Measurements from ENCODE around the gene RNF222.
A peak's percentile ranks its signal among the peaks of the same experiment; 100 is the strongest.
"Not testable (repeated sequence)": the region's sequence is repeated elsewhere in the genome, so short reads cannot be mapped to it uniquely, and the experiment has no call there.

RNF222 gene

DNA sequence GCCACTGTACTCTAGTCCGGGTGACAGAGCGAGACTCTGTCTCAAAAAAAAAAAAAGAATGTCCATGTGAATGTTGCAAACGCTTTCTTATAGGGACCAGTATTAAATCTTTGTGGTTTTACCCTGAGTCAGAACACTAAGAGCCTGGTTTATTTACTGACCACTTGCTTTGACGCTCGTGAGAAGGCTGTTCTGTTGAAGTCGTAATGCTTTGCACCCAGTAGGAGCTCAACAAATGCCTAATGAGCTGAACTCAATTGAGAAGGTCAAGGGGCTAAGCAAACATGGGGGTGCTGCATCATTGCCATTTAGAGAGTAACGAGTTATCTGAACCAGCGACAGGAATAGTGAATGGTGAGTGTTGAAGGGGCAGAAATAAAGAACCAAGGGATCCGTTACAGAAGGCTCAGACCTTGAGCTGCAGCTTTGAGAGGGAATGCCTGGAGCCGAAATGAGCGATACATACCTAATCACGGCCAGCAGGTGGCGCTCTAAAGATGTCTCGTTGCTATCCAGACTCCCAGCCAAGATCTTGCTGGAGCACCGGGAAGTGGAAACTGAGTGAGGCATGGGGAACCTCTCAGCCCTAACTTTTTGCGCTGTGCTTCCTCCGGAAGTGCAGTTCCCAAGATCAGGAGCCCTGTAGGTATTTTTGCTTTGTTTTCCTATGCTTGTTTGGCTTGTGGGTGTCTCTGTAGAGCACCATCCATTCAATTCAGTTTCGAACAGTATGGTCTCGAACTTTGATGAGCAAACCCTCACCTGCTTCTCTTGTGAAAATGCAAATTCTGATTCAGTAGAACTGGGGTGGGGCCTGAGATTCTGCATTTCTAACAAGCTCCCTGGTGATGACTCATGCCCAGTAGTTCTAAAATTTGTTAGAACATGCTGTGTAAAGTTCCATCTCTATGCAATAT, 12.6 kb upstream of the RNF222 start:
- peak; percentile 73 for DNase-seq

DNA sequence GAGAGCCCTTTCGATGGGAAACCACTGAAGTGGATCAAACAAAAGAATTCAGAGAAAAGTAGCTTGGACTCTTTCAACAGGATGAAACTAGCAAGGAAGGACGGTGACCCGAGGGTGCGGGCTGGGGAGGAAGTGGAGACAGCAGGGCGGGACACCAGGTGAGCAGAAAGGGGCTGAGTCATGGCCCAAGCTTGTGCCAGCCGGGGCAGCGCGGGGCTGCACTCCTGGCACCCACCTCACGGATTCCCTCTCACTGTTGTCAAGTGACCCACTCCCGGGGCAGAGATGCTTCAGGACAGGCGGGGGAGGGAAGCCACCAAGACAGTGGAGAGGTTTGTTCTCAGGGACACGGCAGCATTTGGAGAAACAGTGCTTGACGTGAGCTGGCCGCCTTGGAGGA, 10.7 kb upstream of the RNF222 start:
- no peak for DNase-seq

DNA sequence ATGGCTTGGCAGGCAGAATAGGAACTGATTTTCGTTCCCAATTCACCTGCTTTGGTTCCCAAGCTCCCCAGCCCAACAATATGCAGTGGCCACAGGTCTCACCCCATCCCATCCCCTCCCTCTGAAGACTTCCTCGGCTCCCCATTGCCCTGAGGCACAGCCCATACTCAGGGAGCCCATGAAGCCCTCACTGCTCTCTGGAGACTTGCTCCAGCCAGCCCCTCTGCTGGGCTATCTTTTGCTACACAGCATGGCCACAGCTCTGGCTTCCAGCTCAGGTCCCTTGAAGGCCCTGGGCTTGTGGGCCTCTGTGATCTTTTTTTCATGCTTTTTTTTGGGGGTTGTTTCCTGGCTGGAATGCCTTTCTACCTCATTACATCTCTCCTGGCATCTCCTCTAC, 8.5 kb upstream of the RNF222 start:
- DNase-seq, result no peak

DNA sequence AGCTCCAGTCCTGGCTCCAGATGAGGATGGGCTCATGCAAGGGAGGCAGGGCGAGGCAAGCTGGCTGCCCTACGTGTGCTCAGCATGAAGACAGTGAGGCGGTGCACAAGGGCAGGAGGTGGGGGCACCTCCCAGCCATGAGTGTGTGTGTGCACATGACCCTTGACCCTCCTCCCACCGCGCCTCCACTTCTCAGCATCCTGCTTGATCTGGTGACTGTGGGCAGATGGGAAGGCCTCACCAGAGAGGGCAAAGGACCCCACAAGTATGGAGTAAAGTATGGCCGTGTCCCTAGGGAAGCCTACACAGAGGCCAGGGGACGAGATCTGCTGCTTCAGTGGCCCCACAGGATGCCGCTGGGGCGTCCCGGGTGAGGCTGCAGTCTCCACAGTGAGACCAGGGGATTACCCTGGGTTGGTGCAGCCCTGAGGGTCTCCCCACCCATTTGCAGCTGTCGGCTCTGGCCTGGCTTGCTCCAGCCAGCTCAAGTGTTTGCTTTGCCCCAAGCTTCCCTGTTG, 7.9 kb upstream of the RNF222 start:
- DNase-seq, result no peak

DNA sequence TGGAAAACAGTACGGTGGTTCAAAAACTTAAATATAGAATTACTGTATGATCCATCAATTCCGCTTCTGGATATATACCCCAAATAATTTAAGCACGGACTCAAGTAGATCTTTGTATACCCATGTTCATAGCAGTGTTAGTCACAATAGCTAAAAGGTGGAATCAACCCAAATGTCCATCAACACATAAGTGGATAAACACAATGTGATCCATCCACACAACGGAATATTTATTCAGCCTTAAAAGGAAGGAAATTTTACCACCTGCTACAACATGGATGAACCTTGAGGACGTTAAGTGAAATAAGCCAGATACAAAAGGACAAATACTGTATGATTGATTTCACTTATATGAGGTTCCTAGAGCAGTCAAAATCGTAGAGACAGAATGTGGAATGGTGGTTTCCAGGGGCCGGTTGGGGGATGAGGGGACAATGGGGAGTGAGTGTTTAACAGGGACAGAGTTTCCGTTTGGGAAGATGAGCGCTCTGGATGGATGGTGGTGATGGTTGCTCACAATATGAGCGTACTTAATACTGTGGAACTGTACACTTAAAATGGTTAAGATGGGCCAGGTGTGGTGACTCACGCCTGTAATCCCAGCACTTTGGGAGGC, 5.4 kb upstream of the RNF222 start:
- no peak for DNase-seq

DNA sequence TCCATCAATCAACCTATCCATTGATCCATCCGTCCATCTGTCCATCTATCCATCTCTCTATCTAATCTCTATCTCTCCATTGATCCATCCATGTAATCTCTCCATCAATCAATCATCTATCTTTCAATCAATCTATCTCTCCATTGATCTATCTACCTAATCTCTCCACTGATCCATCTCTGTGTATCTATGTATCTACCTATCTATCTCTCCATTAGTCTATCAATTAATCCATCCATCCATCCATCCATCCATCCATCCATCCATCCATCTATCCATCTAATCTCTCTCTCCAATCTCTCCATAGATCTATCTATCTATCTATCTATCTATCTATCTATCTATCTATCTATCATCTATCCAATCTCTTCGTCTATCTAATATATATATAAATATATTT, 3.5 kb upstream of the RNF222 start:
- DNase-seq, result no peak

DNA sequence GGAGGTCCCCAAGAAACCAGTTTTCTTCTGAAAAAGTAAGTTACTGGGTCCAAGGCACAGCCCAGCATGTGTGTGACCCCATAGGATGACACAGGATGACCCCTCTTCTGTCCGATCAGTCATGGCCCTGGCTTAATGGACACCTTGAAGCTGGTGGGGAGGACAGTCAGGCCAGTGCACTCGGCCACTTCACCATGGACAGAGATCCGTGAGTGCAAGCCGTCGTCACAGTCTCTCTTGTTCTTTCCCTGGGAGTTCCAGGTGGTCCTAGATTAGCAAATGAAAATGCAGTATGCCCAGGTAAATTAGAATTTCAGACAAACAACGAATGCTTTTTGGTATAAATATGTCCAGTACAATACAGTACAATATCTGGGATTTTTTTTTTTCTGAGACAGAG, 1.4 kb upstream of the RNF222 start:
- DNase-seq, result no peak

DNA sequence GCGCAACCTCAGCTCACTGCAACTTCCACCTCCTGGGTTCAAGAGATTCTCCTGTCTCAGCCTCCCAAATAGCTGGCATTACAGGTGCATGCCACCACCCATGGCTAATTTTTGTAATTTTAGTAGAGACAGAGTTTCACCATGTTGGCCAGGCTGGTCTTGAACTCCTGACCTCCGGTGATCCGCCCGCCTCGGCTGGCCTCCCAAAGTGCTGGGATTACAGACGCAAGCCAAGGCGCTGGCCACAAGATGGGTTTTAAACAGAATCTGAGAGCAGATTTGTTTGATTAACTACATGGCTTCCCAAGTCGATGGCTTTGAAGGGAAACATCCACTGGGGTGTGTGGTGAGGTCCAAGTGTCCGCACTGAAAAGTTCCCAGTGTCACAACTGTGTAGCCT, 3.1 kb downstream of the RNF222 start:
- DNase-seq, result not testable (repeated sequence)

DNA sequence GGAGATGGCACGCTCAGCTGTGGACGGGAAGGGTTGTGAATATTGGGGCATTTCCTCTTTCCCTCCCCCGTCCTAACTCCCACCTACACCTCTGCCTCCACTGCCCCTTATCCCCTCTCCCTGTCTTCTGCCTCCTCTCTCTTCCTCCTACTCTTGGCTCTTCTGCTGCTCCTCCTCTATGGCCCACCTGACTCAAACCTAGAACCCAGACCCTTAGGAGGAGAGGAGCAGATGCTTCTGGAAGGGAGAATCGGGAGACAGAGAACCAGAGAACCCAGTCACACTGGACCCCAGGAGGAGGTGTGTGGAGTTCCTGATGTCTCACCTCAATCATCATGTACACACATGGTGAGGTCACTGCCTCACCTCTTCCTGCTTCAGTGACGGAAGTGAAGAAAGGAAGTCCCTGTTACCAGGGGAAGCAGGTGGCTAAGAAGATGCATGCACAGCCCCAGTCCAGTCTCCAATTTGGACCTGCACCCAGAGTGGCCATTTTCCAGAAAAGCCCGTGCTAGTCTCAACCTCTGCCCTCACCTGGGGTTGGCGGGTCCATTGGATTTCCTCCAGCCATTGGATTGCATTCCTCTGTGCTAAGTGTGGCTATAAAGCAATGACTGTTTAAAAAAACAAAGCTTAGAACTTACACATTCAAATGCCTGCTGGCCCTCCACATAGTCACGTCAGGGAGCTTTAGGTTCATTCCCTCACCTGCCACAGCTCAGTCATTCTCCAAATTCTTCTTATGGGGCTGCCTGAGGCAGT, 4.0 kb downstream of the RNF222 start:
- DNase-seq, result peak; percentile 23

DNA sequence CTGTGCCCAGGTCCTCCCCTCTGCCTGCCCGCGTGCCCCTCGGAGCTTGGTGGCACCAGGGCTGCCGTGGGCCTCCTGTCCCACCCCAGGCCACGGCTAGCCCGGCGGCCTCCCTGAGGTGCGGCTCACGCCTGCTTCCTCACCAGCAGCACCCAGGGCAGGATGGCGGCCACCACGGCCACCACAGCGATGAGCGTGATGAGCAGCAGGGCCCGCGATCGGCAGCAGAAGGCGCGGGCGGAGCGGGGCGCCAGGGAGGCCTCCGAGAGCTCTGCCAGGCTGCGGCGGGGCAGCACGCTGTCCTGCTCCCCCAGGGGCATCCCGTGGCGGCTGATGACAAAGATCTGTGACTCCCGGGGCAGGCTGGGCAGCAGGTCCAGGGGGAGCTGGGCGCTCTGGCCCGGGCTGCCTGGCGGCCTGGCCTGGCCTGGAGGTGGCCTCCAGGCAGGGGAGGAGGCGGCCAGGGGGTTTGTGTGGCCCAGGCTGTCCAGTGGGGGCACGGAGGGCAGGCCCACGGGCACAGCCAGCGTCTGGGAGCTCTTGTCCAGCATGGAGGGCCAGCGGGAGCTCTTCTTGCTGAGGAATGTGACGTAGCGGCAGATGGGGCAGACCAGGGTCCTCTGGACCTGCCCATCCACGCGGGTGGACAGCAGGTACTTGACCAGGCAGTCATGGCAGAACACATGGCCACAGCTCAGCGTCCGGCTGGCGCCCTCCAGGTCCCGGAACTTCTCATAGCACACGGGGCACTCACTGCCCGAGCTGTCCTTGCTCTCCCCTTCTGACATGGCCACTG, 4.8 kb downstream of the RNF222 start:
- no peak for DNase-seq

DNA sequence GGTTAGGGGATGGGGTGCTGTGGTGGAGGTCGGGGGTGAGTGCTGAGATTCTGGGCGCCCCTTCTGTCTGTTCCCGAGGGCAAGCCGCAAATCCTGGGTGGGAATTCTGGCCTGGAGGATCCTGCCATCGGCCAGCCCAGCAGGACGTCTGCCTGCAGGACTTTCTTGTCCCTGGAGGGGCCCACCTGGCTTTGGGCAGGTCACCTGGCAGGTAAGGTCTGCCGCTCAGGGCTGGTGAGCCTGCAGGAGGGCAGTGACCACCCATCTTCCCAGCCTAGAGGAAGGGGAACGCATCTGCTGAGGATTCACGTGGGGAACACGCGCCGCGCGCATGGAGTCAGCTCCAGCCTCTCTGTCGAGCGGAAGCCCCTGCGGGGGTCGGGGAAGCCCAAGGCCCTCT, 5.4 kb downstream of the RNF222 start:
- no peak for DNase-seq

DNA sequence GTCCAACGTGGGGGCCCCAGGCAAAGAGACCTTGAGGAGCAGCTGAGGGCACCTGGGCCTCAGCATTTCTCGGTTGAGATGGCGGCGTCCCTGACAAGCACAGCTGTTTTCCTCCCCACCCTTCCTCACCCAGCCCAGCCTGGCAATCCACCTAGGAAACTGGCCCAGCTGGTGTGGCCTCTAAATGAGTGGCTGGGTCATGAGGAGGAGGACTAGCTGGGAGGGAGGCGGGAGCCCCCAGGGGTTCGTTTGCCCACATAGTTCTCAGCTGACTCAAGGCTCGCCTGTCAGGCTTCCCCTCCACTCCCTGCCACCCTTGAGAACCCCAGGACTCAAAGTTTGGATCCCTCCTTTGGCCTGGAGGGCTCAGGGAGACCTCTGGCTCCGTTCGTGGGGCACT, 5.9 kb downstream of the RNF222 start:
- DNase-seq, result no peak

DNA sequence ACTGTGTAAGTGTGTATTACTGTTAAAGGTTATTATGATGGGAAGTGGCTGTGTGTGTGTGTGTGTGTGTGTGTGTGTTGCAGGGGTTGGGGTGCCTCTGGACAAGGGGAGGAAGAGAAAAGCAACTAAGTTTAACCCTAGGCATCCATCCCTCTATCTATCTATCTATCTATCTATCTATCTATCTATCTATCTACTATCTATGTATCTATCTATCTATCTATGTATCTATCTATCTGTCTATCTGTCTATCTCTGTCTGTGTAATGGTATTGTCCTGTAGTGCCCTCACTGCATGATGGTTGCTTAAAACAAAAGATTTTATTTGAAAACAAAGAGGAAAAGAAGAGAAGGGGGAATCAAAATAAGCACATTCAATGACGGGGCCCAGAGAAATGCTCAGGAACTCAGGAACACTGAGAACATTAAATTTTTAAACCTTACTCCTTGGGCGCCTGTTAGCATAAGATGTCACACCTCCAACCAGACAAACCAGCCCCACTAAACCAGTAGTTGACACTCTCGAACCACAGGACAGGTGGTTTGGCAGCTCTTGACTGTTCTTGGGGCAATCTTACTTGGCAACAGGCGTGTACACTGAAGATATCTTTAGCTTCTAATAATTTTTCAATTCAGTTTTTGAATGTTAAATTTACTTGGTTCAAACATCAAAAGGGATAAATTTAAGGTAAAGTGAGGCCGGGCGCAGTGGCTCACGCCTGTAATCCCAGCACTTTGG, 9.5 kb downstream of the RNF222 start:
- DNase-seq, result no peak

DNA sequence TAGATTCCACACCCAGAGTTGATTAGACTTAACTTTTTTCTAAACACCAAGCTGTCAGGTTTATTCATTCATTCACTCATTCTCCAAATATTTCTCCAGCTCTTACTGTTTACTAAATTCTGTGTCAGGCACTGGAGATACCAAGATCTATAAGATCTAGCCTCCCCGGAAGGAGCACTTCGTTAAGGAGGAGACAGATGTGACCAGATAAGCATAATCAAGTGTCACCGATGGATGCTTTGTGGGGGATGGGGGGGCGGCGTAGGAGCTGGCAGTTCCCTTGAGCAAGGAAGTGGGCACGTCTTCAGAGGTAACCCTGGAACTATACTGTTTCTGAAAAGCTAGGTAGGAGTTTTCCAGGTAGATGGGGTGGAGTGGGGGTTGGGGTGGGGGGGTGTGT, 10.8 kb downstream of the RNF222 start:
- no peak for DNase-seq

DNA sequence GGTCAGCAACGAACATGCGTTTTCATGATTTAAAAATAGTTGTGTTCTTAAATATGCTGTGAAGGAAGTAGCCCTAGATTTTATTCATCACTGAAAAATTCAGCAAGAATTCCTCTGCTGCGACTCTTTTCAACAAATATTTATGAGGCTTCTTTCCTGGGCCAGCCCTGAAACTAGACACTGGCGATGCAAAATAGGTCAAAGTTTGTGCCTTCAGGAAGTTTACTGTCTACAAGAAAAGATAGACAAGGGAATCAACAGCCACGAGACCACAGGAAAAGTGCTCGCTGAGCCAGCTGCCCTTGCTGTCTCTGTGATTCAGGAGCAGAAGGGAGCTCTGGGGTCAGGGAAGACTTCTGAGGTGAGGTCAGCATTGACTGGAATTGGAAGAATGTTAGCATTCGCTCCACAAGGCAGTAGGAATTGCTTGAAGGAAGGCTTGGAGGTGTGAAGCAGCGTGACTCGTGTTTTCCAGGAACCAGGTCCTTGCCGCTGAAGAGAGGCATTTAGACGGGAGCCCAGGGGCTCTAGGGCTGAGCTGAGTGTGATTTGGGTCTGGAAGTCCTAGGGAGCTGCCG, 12.7 kb downstream of the RNF222 start:
- DNase-seq, result no peak

DNA sequence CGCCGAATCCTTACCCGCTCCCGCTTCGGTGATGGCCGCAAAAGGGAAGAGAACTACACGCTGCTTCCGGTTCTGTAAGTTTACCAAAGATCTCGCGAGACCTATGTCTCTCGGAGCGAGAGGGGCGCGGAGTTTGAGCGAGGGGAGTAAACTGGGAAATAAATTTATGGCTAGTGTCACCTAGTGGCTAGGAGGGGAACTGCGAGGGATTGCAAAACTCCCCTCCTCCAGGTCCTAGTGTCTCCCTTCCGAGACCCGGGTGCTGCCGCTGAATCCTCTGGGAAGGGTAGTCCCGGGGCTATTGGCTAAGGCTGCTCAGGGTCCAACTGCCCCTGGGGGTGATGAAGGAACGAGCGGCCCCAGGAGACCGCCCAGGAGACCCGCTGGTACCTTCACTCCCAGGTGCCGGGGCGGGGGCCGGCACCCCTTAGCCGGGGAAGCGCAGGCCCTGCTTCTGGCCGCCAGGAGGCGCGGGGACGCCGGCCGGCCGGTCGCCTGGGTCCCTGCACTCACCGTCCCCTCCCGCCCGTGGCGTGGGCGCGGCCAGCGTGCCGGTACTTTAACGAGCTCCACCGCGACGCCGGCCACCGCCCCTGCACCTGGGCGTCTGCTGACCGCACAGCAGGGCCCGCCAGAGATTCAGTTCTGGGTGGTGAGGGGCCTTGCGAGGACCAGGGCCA, 14.3 kb downstream of the RNF222 start, which contains the start of gene RPL26:
RPL26 (minus strand) TSS at position 51 of the 680 bp plus-strand sequence. CDS start 883 bp downstream, outside the sequence.
- peak; percentile 92 for DNase-seq

DNA sequence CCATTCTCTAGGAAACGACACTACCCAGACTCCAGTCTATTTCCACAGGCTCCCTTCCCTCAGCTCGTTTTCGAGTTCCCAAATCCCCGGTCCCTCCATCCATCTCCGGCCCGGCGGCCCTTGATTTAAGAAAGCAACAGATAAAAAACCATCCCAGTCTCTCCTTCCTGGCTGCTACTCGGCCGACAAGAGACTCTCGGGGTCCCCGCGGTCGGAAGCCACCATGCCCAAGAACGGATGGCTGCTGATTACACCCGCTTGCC, 14.8 kb downstream of the RNF222 start:
- DNase-seq, result no peak

DNA sequence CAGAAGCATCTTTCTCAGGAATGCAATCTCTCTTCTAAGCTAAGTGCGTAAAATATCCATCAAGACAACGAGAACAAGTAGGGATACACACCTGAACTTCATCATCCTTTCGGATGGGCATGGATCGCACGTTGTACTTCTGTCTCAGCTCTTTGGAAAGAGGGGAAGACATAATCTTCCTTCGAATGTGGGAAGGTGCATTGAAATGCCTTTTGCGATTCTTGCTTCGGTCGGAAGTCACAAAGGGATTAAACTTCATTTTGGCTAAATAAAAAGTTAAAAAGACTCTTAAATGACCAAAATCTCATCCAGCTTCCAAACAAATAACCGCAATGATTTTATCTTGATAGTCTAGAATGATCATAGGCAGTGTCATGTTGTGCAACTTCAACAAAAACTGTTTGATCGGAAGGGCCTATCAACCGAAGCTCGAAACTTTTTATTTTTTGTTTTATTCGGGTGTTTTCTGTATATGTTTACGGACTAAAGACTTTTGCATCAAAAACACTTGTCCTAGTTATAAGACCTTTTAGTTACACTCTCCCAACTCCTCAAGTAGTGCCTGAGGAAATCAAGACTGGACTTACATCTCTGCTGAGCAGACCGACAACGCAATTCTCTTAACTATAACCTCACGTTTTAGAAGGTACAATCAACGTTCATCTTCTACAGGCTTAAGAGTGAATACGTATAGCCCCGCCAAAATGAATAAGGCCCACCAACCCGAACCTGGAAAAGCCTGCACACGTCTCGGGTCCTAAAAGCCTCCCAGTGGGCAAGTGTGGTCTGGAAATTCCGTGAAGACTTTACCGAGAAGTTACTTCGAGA, 15.4 kb downstream of the RNF222 start:
- no peak for DNase-seq

DNA sequence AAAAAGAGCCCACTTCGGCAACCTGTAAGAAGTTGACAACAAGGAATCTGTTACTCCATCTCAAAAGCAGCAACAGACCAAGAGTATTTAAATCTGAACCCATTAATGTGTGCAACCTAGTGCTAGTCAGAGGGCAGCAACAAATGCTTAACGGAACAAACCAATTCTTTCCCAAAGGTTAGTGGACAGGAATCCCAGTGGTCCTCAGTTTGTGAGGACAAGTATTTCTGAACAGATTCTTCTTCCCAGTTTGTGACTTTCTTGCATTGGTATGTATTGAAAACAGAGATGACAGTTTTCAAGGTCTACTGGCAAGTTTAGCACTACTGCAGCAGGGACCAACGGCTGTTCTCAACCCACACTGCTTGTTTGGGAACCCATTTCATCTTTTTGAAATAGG, 17.6 kb downstream of the RNF222 start:
- no peak for DNase-seq

DNA sequence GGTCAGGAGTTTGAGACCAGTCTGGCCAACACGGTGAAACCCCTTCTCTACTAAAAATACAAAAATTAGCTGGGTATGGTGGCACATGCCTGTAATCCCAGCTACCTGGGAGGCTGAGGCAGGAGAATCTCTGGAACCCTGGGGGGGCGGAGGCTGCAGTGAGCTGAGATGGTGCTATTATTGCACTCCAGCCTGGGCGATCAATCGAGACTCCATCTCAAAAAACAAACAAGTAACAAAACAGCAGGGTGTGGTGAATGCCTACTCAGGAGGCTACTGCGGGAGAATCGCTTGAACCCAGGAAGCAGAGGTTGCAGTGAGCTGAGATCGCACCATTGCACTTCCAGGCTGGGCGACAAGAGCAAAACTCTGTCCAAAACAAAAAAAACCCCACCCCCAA, 19.5 kb downstream of the RNF222 start:
- not testable (repeated sequence) for DNase-seq

Measured in activated naive CD4-positive, alpha-beta T cell treated with anti-CD3 and anti-CD28 coated beads, Interleukin-2, amount 50 U/mL, for 16 hours (primary cell).